K562 (cell line): ENCODE data around the gene ROBO1. TPM values are rescaled to one million over a fixed set of nuclear protein-coding genes. Genes with fewer than 3 reads are reported as not detected.

Source experiments
- ATAC-seq: fragments of 200-7000 bp; cut with Tn5 transposase; 3 replicates; pipeline ENCODE4 v1.9.1; 2020; ENCODE audit warnings: moderate library complexity
- BruUV-seq: library from RNA; stranded (reverse); fragments of 400-500 nt; replicated peaks from 2 replicates; lab custom pipeline; 2021; lab: Mats Ljungman, UMichigan
- CTCF ChIA-PET: fragments of 300-600 bp; formaldehyde crosslinking; extraction: SDS; loops from one replicate; lab custom pipeline; 2021; ENCODE audit warnings: low intra/inter-chr PET ratio; lab: Yijun Ruan, JAX
- POLR2A ChIA-PET: fragments of 300-600, 350-650 bp; sonication (Branson Sonifier 250); formaldehyde crosslinking; extraction: SDS; loops from one replicate; lab custom pipeline; 2021; ENCODE audit warnings: antibody characterized with exemption, inconsistent platforms; lab: Yijun Ruan, JAX
- DNase-seq, 4 experiments: peaks; one replicate each; pipeline versions ENCODE4 v3.0.0 to v3.0.0-alpha.2; 2011 to 2018; ENCODE audit warnings: low spot score in 3 of 4, mixed read lengths in 3 of 4; ENCODE audit errors: extremely low read depth in 1 of 4
- FAIRE-seq: peaks from 2 replicates; lab custom pipeline; 2011; peaks lifted over from hg19 to GRCh38; lab: Jason Lieb, UNC
- H2AFZ ChIP-seq: 2 replicates; pipeline ENCODE4 v1.6.0; 2011; ENCODE audit warnings: low read depth, low read length, control low read depth, inconsistent platforms
- H3K27ac ChIP-seq: fragments of 200-600 bp; 3 replicates; pipeline ENCODE4 v1.8.0; 2011; ENCODE audit warnings: low read depth, mild to moderate bottlenecking, control low read depth, inconsistent platforms, low read length, moderate library complexity, mixed read lengths; ENCODE audit errors: extremely low read depth
- H3K27me3 ChIP-seq, 2 experiments: fragments of 300-600 bp in 1 of 2; 2 replicates in 1 of 2; 3 replicates in 1 of 2; pipeline versions ENCODE4 v1.6.0 to v1.8.0; 2011; ENCODE audit warnings: inconsistent platforms in 2 of 2, low read length in 2 of 2, mild to moderate bottlenecking in 1 of 2, mixed read lengths in 1 of 2, moderate library complexity in 1 of 2; ENCODE audit not compliant: control insufficient read depth in 2 of 2, insufficient read depth in 2 of 2
- H3K36me3 ChIP-seq: fragments of 300-600 bp; 3 replicates; pipeline ENCODE4 v1.8.0; 2011; ENCODE audit warnings: mild to moderate bottlenecking, low read length, inconsistent platforms; ENCODE audit not compliant: control insufficient read depth, insufficient read depth
- H3K4me1 ChIP-seq, 2 experiments: fragments of 200-600 bp in 1 of 2; replicated peaks in 1 of 2; 2 replicates in 1 of 2; 3 replicates in 1 of 2; pipeline versions ENCODE4 v1.5.1 to v1.8.0; 2011; ENCODE audit warnings: inconsistent platforms in 2 of 2, low read length in 2 of 2, mild to moderate bottlenecking in 1 of 2, mixed read lengths in 1 of 2, moderate library complexity in 1 of 2; ENCODE audit not compliant: control insufficient read depth in 2 of 2, insufficient read depth in 2 of 2
- H3K4me2 ChIP-seq: 2 replicates; pipeline ENCODE4 v1.6.1; 2011; ENCODE audit warnings: low read length, control low read depth, inconsistent platforms, mixed read lengths; ENCODE audit not compliant: insufficient read depth
- H3K4me3 ChIP-seq: fragments of 200-600 bp; sonication (generic), shearing (Covaris generic); 2 replicates; pipeline ENCODE4 v1.5.1; 2016; ENCODE audit warnings: control low read depth, inconsistent platforms
- H3K79me2 ChIP-seq: fragments of 200-600 bp; 3 replicates; pipeline ENCODE4 v1.8.0; 2011; ENCODE audit warnings: low read length, inconsistent platforms; ENCODE audit not compliant: control insufficient read depth, insufficient read depth
- H3K9ac ChIP-seq, 2 experiments: 2 replicates each; pipeline versions ENCODE4 v1.6.0 to v1.6.1; 2011; ENCODE audit warnings: low read depth in 2 of 2, low read length in 2 of 2, control low read depth in 1 of 2, inconsistent platforms in 1 of 2, mild to moderate bottlenecking in 1 of 2, mixed read lengths in 1 of 2; ENCODE audit not compliant: insufficient read depth in 1 of 2
- H3K9me1 ChIP-seq: one replicate; pipeline ENCODE4 v1.6.0; 2011; ENCODE audit warnings: inconsistent platforms, mild to moderate bottlenecking, low read length, moderate library complexity; ENCODE audit not compliant: control insufficient read depth, insufficient read depth
- H3K9me3 ChIP-seq: replicated peaks from 2 replicates; pipeline ENCODE4 v1.5.1; 2011; ENCODE audit warnings: low read depth, low read length, inconsistent platforms; ENCODE audit not compliant: control insufficient read depth, insufficient read depth
- H4K20me1 ChIP-seq: replicated peaks from 2 replicates; pipeline ENCODE4 v1.6.1; 2011; ENCODE audit warnings: low read length, inconsistent platforms, mixed read lengths; ENCODE audit not compliant: control insufficient read depth, insufficient read depth
- ESRRA ChIP-seq: fragments of 450-650 bp; IDR thresholded peaks from 2 replicates; pipeline ENCODE4 v1.6.1; 2014; ENCODE audit warnings: low read depth, mild to moderate bottlenecking, moderate library complexity, borderline replicate concordance
- ESRRB ChIP-seq: fragments of 250-450 bp; sonication (Bioruptor Pico); IDR thresholded peaks from 2 replicates; pipeline ENCODE4 v1.5.0; 2020; ENCODE audit warnings: mild to moderate bottlenecking, moderate library complexity, borderline replicate concordance
- GTF3C2 ChIP-seq: IDR thresholded peaks from 3 replicates; pipeline ENCODE4 v1.6.1; 2011; ENCODE audit warnings: borderline replicate concordance, mild to moderate bottlenecking, moderate library complexity; ENCODE audit not compliant: insufficient read length; ENCODE audit errors: extremely low read depth
- HDAC6 ChIP-seq: IDR thresholded peaks from 2 replicates; pipeline ENCODE4 v1.6.1; 2012; ENCODE audit warnings: low read depth, mild to moderate bottlenecking, control low read depth, inconsistent platforms, low read length, moderate library complexity
- HMG20A ChIP-seq: fragments of 450-650 bp; formaldehyde crosslinking; conservative IDR thresholded peaks from 2 replicates; pipeline ENCODE4 v1.4.0; 2020; ENCODE audit warnings: mild to moderate bottlenecking, mixed read lengths
- KLF16 ChIP-seq: IDR thresholded peaks from 2 replicates; pipeline ENCODE4 v1.6.1; 2016; ENCODE audit warnings: antibody characterized with exemption
- L3MBTL2 ChIP-seq: fragments of 450-650 bp; IDR thresholded peaks from 2 replicates; pipeline ENCODE4 v1.6.1; 2016; ENCODE audit warnings: mild to moderate bottlenecking, moderate library complexity
- MAFK ChIP-seq: IDR thresholded peaks from 2 replicates; pipeline ENCODE4 v1.6.1; 2011; ENCODE audit warnings: low read length, improper control_type of control experiment
- NFE2L1 ChIP-seq: fragments of 450-650 bp; IDR thresholded peaks from 2 replicates; pipeline ENCODE4 v1.6.1; 2016; ENCODE audit warnings: missing genetic modification characterization, low read depth, mild to moderate bottlenecking, missing compliant biosample characterization, moderate library complexity, borderline replicate concordance
- TCFL5 ChIP-seq: fragments of 250-450 bp; sonication (Bioruptor Pico); conservative IDR thresholded peaks from 2 replicates; pipeline ENCODE4 v1.6.1; 2021; ENCODE audit warnings: mild to moderate bottlenecking, moderate library complexity, matching md5 sums
- TEAD2 ChIP-seq: fragments of 450-650 bp; IDR thresholded peaks from 2 replicates; pipeline ENCODE4 v1.6.1; 2016; ENCODE audit warnings: missing genetic modification characterization, control low read depth, missing compliant biosample characterization
- ZC3H11A ChIP-seq: IDR thresholded peaks from 2 replicates; pipeline ENCODE4 v1.6.1; 2012; ENCODE audit warnings: low read depth, low read length, improper control_type of control experiment
- ZNF3 ChIP-seq: fragments of 250-450 bp; sonication (Bioruptor Pico); IDR thresholded peaks from 2 replicates; pipeline ENCODE4 v1.5.0; 2021; ENCODE audit warnings: mild to moderate bottlenecking, moderate library complexity
- ZNF830 ChIP-seq: fragments of 250-450 bp; sonication (Bioruptor Pico); IDR thresholded peaks from 2 replicates; pipeline ENCODE4 v1.5.0; 2021; ENCODE audit warnings: mild to moderate bottlenecking
- WGBS: fragments of 100-300 bp; shearing (Covaris generic); methylation state at CpG from one replicate; pipeline ENCODE4 v1.1.6; 2016; ENCODE audit warnings: low coverage, mixed read lengths; ENCODE audit not compliant: insufficient coverage; ENCODE audit errors: missing lambda C conversion rate; 5-methylcytosine and 5-hydroxymethylcytosine counted together
- in situ Hi-C: fragments of 300-500 bp; cut with MboI; formaldehyde crosslinking; loops from 4 replicates; pipeline ENCODE4 v1.15.0; 2018; ENCODE audit warnings: inconsistent platforms, mixed read lengths
- intact Hi-C: fragments of 100-400 bp; cut with micrococcal nuclease; formaldehyde crosslinking; loops from 2 replicates; pipeline ENCODE4 v1.14.2; 2022
- polyA plus RNA-seq, 8 experiments: library from polyadenylated mRNA; depleted of rRNA in 4 of 8; stranded (reverse) in 5 of 8; unstranded in 3 of 8; fragments of >200 nt; fragmentation: Nextera tagmentation in 2 of 8; fragmentation: Illumina TruSeq in 1 of 8; extraction: Ambion mirVana in 2 of 8; extraction: Trizol in 1 of 8; gene quantifications; 2 replicates each; pipeline versions ENCODE4 v1.2.1 to v1.2.3, GENCODE V29; 2011 to 2014; ENCODE audit warnings: inconsistent platforms in 1 of 8, missing spikeins in 1 of 8
- total RNA-seq, 7 experiments: library from RNA; depleted of rRNA in 6 of 7; stranded (reverse); fragments of >200 nt in 6 of 7; fragmentation: Illumina TruSeq in 2 of 7; extraction: Trizol in 2 of 7; gene quantifications; 2 replicates each; pipeline versions ENCODE4 v1.2.1 to v1.2.3, GENCODE V29; 2011 to 2021; ENCODE audit warnings: low replicate concordance in 1 of 7
- TF ChIP-seq, protein P1 (sequence below): fragments of 200-400 bp; formaldehyde crosslinking; IDR thresholded peaks from 2 replicates; pipeline ENCODE4 v1.6.1; 2017; ENCODE audit warnings: mild to moderate bottlenecking, low read depth, low read length, moderate library complexity

Gene ROBO1
- total and polyA plus RNA-seq, 9 of the 15 experiments (the other 6 are each of a cell fraction or from before 2014, with no cell fraction given): 0.01 to 0.53 (median 0.17) TPM; not detected in 5

- H3K9me3 ChIP-seq: no peaks in the 10 kb centered on the region
- intact Hi-C loops (no loop called here), in situ Hi-C loops (loop anchor here (25.0 kb wide), 1 partner anchor 385 kb away; no protein-coding TSS in a partner anchor)
- no TSS peak for BruUV-seq
- H3K27me3 ChIP-seq: no peaks in the 10 kb centered on the region
- H3K9me1 ChIP-seq: no peaks in the 10 kb centered on the region
- H2AFZ ChIP-seq: no peak overlapping the region
- H3K27ac ChIP-seq: no peak overlapping the region
- ChIA-PET CTCF (no interaction called here), POLR2A (no interaction called here)
- ATAC-seq (no peak), DNase-seq (no peak), FAIRE-seq (no peak)
- H3K9ac ChIP-seq: no peak overlapping the region
- no peaks in the 10 kb centered on the region for H4K20me1 ChIP-seq
- H3K79me2 ChIP-seq: no peaks in the 10 kb centered on the region
- H3K36me3 ChIP-seq: no peaks in the 10 kb centered on the region
- WGBS: 2% methylated on average over 4 of the region's 4 CpGs
- H3K4me1 ChIP-seq: no peaks in the 10 kb centered on the region
- H3K4me3 ChIP-seq: no peak overlapping the region
- H3K4me2 ChIP-seq: no peak overlapping the region
- TF ChIP-seq ZNF3 (CRISPR knock-in tag) (no peak), HMG20A (no peak), ZNF830 (no peak), ESRRB (CRISPR knock-in tag) (no peak), HDAC6 (no peak), L3MBTL2 (no peak), ZC3H11A (no peak), ESRRA (no peak), TEAD2 (no peak), KLF16 (no peak), NFE2L1 (tag) (no peak), GTF3C2 (no peak), MAFK (no peak), TCFL5 (no peak)
- TF ChIP-seq, protein P1, sequence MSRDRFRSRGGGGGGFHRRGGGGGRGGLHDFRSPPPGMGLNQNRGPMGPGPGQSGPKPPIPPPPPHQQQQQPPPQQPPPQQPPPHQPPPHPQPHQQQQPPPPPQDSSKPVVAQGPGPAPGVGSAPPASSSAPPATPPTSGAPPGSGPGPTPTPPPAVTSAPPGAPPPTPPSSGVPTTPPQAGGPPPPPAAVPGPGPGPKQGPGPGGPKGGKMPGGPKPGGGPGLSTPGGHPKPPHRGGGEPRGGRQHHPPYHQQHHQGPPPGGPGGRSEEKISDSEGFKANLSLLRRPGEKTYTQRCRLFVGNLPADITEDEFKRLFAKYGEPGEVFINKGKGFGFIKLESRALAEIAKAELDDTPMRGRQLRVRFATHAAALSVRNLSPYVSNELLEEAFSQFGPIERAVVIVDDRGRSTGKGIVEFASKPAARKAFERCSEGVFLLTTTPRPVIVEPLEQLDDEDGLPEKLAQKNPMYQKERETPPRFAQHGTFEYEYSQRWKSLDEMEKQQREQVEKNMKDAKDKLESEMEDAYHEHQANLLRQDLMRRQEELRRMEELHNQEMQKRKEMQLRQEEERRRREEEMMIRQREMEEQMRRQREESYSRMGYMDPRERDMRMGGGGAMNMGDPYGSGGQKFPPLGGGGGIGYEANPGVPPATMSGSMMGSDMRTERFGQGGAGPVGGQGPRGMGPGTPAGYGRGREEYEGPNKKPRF: no peak
These were observed 720.2 kb downstream of the ROBO1 start for GRCh38 chr3:79047581-79047980.
